Head of caudate nucleus (tissue), 42 donors: ENCODE results near the gene ZNF200.
"Not testable (repeated sequence)": the region's sequence is repeated elsewhere in the genome, so short reads cannot be mapped to it uniquely, and the experiment has no call there.

ENCODE experiments used
- DNase-seq, 42 donors: peaks; one replicate each; pipeline versions ENCODE4 v3.0.0 to v3.0.0-alpha.2; 2020 to 2021; ENCODE audit warnings: mixed read lengths in 7 of 42
- intact Hi-C: fragments of 100-400 bp; cut with DNase I; formaldehyde crosslinking; loops from one replicate; pipeline ENCODE4 v1.15.0; 2022

ZNF200 gene

DNA sequence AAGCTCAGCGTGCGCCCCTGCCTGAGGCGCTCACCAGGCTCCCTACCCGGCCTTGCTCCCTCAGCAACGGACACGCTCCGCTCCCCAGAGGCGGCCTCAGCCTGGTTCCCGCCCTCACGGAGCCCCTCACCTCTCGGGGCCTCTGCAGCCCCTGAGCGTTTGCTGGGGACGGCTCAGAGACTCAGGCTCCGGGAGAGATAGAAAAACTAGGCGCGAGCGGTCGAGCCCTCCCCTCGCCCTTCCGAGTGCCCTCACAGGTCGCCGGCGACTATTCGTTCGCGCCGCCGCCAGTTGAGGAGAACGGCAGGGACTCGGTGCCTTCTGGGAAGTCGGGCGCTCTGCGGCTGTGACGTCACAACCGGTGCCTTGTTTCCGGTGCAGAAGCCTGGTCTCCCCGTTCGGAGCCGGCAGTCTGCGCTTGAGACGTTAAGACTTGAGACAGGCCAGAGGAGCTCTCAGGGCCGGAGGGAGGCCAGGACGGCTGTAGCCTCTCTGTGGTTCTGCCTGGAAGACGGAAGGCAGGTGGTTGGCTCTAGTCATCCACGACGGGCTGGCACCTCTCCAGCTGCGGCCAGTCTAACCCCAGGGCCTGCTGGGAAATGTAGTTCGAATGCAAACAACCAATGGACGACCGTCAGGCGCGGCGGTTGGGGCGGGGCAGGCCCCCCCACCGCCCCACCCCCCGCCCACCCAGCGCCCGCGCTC, at the start of gene ZNF200:
ZNF200 (minus strand) TSS at position 302 of the 705 bp plus-strand sequence. CDS start 1,403 bp downstream, outside the sequence.
- intact Hi-C loops: no loop called here

GRCh38 chr16:3283543-3284447, 48.8 kb upstream of the ZNF200 start:
- DNase-seq: peak in 6 of 42 donors; percentile 15 to 46 (median 40)
- intact Hi-C loops: no loop called here

More for the DNA sequence above, at the start of gene ZNF200:
- peak; percentile 93 to 98 (median 97) for DNase-seq

DNA sequence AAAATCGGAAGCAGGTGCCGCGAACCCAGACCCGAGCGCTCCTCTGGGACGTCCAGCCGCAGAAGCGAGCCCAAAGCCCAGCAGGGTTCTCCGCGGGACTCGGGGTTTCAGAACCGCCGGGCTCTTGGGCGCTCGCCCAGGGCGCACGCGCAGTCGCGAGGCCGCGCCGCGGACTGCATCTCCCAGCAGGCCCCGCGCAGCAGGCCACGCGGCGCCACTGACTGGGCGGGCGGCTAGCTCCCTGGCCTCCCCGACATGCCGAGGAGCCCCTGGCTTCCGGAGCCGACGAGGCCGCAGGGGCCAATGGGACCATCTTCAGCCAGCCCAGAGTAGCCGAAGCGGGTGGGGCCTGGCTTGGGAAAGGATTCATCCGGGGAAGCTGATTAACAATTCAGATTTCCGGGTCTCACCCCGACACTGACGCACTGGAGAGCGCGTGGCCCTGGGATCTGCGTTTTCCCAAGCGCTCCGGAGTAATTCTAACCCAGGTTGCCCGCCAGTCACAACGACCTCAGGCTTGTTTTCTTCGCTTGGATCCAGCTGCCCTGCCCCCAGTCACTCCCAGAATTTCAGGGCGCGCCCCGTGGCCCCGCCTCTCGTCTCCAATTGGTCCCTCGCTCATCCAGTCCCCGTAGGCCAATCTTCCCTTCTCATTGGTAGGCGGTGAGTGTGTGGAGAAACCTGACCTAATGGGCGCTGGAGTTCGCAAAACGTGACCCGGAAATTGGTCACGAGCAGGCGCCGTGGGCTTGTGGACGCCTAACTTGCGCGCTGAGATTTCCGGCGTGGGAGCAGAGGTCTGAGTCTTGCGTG, 48.0 kb upstream of the ZNF200 start, which contains the start of gene ZNF263:
ZNF263 (plus strand) TSS at position 762 of the 813 bp plus-strand sequence. CDS start 328 bp downstream, outside the sequence.
- intact Hi-C loops: loop anchor here (1.0 kb wide), 1 partner anchor 19 kb away; no protein-coding TSS in a partner anchor
- DNase-seq: peak; percentile 92 to 99 (median 97)

GRCh38 chr16:3282103-3282729, 47.3 kb upstream of the ZNF200 start:
- intact Hi-C loops: loop anchor here (1.0 kb wide), 1 partner anchor 18 kb away; no protein-coding TSS in a partner anchor
- peak in 3 of 42 donors; percentile 23 to 31 (median 27) for DNase-seq

DNA sequence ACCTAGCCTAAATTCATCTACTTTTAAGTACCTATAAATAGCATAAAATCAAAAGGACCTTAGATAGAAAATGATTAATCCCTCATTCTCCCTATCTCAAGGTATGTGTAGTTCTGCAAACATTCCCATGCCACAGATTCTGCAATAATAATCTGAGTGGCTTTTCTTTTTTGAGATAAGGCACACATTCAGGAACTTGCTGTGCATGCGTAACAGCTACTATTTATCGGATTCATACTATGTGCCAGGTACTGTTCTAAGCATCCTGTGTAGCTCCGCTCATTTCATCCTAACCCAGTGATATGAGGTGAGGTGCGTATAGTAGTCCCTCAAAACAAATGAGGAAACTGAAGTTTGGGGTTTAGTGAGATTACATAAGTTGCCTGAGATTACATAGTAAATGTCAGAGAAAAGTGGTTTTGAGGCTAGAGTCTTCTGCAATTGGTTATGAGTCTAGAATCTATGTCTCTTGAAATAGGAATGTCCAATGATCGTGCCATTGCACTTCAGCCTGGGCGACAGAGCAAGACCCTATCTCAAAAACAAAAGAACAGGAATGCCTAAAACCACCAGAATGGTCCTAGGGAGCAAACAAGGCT, 46.4 kb upstream of the ZNF200 start:
- DNase-seq: no peak
- intact Hi-C loops: no loop called here

DNA sequence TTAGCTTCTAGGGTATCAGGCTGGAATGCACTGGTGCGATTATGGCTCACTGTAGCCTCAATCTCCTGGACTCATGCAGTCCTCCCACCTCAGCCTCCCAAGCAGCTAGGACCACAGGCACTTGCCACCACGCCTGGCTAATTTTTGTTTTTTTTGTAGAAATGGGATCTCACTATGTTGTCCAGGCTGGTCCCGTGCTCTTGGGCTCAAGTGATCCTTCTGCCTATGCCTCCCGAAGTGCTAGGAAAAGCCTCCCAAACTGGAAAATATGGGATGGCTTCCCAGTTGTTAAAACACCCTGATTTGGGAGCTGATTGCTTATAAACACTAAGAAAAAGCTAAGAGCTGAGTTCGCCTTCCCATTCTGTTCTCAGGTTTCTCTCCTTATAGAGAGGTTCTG, 41.7 kb upstream of the ZNF200 start:
- peak in 1 of 42 donors; percentile 1 for DNase-seq
- intact Hi-C loops: no loop called here

DNA sequence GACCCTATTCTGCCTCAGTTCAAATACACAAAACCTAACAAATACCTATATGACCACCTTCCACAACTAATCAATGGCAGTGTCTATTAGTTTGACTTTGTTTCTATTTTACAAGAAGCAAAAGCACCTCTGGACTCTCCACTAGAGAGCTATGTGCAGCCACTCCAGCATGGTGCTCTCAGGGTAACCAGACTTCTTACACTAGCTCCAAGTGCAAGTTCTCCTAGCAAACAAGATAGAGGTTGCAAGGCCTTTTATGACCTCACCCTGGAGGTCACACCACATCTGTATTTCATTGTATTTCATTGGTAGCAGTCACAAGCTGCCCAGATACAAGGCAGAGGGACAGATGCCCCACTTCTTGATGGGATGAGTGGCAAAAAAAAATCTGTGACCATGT, 40.0 kb upstream of the ZNF200 start:
- intact Hi-C loops: no loop called here
- DNase-seq: no peak

DNA sequence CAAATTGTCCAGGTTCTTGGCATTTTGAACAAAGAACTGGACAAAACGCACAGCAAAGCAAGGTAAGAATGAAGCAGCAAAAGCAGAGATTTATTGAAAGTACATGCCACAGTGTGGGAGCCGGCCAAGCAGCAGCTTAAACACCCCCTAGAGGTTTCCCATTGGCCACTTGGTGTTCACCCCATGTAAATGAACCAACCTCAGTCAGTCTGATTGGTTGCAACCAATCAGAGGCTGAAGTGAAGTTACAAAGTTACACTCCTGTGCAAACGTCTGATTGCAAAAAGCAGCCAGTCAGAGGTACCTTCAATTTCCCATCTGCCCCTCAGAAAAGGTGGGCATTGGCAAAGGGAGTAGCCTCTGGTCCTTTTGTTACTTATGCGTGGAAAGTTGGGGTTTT, 39.5 kb upstream of the ZNF200 start:
- intact Hi-C loops: no loop called here
- DNase-seq: no peak

DNA sequence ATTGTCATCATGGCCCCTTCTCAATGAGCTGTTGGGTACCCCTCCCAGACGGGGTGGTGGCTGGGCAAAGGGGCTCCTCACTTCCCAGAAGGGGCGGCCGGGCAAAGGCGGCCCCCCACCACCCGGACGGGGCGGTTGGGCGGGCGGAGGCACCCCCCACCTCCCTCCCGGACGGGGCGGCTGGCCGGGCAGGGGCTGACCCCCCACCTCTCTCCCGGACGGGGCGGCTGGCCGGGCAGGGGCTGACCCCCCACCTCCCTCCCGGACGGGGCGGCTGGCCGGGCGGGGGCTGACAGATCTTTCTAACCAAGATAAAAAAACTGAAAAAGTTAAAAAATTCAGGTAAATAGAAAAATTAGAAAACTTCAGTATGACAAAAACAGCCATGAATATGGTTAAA, 36.3 kb upstream of the ZNF200 start:
- not testable (repeated sequence) for DNase-seq

GRCh38 chr16:3270718-3271117, 35.8 kb upstream of the ZNF200 start:
- DNase-seq, intact Hi-C loops: not testable (repeated sequence)

More for the DNA sequence above, 36.3 kb upstream of the ZNF200 start:
- intact Hi-C loops: not testable (repeated sequence)

DNA sequence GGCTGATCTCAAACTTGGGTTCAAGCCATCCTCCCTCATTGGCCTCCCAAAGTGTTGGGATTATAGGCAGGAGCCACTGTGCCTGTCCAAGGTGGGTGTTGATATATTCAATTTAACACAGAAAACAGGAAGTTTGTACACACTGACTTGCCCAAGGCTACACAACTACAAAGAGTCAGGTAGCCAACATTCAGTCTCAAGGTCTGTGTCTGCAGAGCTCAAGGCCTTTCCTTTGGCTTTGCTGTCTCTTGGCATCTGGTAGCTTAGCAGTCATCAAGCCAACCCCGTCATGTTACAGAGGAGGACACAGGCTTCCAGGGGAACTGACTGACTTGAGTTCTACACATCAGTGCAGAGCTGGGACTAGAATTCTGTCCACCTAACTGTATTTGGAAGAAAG, 33.3 kb upstream of the ZNF200 start:
- DNase-seq: no peak
- intact Hi-C loops: loop anchor here (10.0 kb wide), 1 partner anchor 187 kb away; no protein-coding TSS in a partner anchor

DNA sequence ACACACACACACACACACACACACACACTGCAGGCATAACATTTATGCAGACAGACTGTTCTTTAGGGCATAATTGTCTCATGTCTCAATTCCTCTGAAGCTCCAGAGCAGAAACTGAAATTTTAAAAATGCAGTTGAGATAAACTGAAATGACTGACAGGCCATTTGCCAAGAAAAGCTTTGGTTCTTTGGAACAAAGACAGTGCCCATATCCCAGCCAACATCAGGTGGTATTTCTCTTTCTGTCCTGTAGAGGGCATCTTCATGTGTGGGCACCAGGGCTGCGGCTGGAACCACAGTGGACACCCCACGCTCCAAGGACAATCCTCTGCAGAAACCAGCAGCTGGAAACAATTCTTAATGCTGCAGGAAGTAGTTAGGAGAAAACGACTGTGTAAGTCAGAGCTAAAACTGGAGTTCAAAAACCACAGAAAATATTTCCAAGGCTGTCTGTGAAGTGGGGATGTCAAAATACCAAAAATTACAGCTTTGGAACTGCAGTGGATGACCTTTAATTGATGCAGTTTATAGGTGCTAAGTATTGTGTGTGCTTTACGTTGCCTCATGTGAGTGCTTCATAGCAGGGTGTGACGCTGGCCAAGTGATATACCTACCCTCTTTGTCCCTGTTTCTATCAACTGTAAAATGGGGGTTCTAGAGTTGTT, 32.0 kb upstream of the ZNF200 start:
- intact Hi-C loops: loop anchor here (10.0 kb wide), 1 partner anchor 188 kb away; no protein-coding TSS in a partner anchor

DNA sequence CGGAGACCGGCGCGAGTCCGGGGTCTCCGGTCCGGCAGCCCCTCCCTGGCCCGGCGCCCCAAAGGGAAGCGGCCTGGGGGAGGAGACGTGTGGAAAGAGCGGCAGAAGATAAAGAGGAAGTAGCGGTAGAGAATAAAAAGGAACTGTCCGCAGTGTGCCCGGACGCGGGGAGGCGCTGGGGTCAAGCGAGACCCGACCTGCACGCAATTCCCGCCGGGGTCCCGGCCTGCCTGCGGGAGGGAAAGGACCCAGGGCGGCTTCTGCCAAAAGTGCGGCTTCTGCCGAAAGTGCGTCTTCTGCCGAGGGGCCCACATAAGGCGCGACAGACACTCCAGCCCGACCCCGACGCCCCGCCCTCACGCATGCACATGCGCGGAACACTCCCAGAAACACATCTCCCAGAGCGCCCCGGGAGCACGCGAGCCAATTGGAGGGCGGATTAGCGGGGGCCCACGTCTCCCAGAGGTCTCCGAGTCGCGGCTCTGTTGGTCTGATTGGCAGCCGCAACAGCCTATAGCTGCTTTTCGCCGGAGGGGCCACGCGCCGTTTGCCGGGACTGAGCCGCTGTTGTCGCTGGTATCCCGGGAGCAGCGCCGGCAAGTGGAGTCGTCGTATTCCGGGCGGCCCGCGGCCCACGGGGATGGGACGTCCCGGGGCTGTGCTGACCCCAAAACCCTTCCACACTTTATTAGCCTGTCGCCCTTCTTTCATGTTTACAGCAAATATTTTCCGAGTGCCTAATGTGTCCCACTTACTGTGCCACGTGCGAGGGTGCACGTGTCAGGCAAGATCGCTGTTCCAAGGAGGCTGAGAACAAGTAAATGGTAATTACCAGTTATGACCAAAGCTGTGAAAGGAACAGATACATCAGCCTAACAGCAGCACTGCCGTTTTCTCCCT, 29.4 kb upstream of the ZNF200 start:
- intact Hi-C loops: loop anchor here (1.0 to 10.0 kb wide), 3 partner anchors 18 to 236 kb away; partner anchors contain the start of gene CLUAP1
- DNase-seq: peak; percentile 98 to 100 (median 99)

More for the DNA sequence above, 32.0 kb upstream of the ZNF200 start:
- DNase-seq: peak in 21 of 42 donors; percentile 8 to 56 (median 26)

GRCh38 chr16:3262517-3262916, 27.6 kb upstream of the ZNF200 start:
- no peak for DNase-seq
- intact Hi-C loops: loop anchor here (10.0 kb wide), 1 partner anchor 192 kb away; no protein-coding TSS in a partner anchor

GRCh38 chr16:3259836-3260235, 24.9 kb upstream of the ZNF200 start:
- intact Hi-C loops: loop anchor here (10.0 kb wide), 1 partner anchor 195 kb away; no protein-coding TSS in a partner anchor
- DNase-seq: no peak

- DNase-seq: no peak
- intact Hi-C loops: no loop called here
Measured at GRCh38 chr16:3256866-3257465, 22.0 kb upstream of the ZNF200 start.
